ENCODE results near the gene GPD1. TPM values are rescaled to one million over a fixed set of nuclear protein-coding genes. Genes with fewer than 3 reads are reported as not detected.

Gene GPD1
- total RNA-seq, 1 experiment from 2014 or later = 1.6 TPM

DNA sequence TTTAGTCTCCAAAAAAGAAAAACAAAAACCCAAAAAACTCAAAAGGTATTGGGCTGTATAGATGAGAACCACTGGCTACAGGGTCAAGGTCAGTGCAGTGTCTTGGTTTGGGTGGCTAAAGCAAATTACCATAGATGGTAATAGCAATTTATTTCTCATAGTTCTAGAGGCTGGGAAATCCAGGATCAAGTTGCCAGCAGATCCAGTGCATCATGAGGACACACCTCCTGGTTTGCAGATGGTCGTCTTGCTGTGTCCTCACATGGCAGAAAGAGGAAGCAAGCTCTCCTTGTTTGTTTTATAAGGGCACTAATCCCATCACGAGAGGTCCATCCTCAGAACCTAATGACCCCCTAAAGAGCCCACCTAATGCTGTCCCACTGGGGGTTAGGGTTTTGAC, 19.4 kb downstream of the GPD1 start (continued):
- TF ChIP-seq, protein P1, sequence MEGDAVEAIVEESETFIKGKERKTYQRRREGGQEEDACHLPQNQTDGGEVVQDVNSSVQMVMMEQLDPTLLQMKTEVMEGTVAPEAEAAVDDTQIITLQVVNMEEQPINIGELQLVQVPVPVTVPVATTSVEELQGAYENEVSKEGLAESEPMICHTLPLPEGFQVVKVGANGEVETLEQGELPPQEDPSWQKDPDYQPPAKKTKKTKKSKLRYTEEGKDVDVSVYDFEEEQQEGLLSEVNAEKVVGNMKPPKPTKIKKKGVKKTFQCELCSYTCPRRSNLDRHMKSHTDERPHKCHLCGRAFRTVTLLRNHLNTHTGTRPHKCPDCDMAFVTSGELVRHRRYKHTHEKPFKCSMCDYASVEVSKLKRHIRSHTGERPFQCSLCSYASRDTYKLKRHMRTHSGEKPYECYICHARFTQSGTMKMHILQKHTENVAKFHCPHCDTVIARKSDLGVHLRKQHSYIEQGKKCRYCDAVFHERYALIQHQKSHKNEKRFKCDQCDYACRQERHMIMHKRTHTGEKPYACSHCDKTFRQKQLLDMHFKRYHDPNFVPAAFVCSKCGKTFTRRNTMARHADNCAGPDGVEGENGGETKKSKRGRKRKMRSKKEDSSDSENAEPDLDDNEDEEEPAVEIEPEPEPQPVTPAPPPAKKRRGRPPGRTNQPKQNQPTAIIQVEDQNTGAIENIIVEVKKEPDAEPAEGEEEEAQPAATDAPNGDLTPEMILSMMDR (IDR thresholded peaks at IDR 0.05 in 2 of 3, conservative IDR thresholded peaks at IDR 0.05 in 1 of 3; ENCODE audit: borderline replicate concordance in 1 of 3, insufficient read depth in 1 of 3, low read depth in 2 of 3, low read length in 2 of 3) = no peak

DNA sequence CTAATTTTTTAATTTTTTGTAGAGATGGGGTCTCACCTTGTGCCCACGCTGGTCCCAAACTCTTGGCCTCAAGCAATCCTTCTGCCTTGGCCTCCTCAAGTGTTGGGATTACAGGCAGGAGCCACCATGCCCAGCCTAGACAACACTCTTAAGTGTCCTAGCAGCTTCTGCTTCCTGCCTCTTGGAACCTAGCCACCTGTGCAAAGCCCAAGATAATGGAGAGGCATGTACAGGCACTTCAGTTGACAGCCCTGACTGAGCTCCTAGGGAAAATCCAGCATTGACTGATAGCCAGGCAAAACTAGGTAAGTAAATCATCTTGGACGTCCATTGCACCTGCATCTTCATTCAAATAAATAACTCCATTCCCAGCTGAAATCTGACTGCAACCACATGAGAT, 23.7 kb downstream of the GPD1 start:
- H3K4me2 ChIP-seq (ENCODE audit: low read length) = no peak overlapping the region
- H3K4me3 ChIP-seq (replicated peaks in 1 of 2; ENCODE audit: low read depth in 1 of 2, low read length in 2 of 2) = no peak overlapping the region
- BruUV-seq (replicated peaks) = no TSS peak
- no peaks in the 10 kb centered on the region for H4K20me1 ChIP-seq (ENCODE audit: insufficient read depth)
- no peak overlapping the region for H3K27ac ChIP-seq (ENCODE audit: low read depth, low read length)
- H3K9me2 ChIP-seq (ENCODE audit: insufficient read depth) = no peaks in the 10 kb centered on the region
- H3K36me3 ChIP-seq (ENCODE audit: control insufficient read depth in 1 of 2, insufficient read depth in 2 of 2, low read length in 2 of 2) = peaks cover 14 to 22% of the 10 kb centered on the region in 2 experiments
- H3K9ac ChIP-seq (ENCODE audit: low read length) = no peak overlapping the region
- ATAC-seq = no peak
- no peak for DNase-seq (ENCODE audit: low read depth, low spot score)
- TF ChIP-seq, protein P2, sequence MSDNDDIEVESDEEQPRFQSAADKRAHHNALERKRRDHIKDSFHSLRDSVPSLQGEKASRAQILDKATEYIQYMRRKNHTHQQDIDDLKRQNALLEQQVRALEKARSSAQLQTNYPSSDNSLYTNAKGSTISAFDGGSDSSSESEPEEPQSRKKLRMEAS (IDR thresholded peaks at IDR 0.05) = no peak
- TF ChIP-seq, protein P3, sequence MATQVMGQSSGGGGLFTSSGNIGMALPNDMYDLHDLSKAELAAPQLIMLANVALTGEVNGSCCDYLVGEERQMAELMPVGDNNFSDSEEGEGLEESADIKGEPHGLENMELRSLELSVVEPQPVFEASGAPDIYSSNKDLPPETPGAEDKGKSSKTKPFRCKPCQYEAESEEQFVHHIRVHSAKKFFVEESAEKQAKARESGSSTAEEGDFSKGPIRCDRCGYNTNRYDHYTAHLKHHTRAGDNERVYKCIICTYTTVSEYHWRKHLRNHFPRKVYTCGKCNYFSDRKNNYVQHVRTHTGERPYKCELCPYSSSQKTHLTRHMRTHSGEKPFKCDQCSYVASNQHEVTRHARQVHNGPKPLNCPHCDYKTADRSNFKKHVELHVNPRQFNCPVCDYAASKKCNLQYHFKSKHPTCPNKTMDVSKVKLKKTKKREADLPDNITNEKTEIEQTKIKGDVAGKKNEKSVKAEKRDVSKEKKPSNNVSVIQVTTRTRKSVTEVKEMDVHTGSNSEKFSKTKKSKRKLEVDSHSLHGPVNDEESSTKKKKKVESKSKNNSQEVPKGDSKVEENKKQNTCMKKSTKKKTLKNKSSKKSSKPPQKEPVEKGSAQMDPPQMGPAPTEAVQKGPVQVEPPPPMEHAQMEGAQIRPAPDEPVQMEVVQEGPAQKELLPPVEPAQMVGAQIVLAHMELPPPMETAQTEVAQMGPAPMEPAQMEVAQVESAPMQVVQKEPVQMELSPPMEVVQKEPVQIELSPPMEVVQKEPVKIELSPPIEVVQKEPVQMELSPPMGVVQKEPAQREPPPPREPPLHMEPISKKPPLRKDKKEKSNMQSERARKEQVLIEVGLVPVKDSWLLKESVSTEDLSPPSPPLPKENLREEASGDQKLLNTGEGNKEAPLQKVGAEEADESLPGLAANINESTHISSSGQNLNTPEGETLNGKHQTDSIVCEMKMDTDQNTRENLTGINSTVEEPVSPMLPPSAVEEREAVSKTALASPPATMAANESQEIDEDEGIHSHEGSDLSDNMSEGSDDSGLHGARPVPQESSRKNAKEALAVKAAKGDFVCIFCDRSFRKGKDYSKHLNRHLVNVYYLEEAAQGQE (IDR thresholded peaks at IDR 0.05; ENCODE audit: low read depth) = no peak
- TF ChIP-seq CBX3 (IDR thresholded peaks at IDR 0.05; ENCODE audit: low read depth) (no peak), SIN3A (IDR thresholded peaks at IDR 0.05; ENCODE audit: low read depth) (no peak), CEBPB (IDR thresholded peaks at IDR 0.05; ENCODE audit: low read depth) (no peak), SP1 (IDR thresholded peaks at IDR 0.05; ENCODE audit: low read depth) (no peak), POLR2A (IDR thresholded peaks at IDR 0.05; ENCODE audit: borderline replicate concordance, extremely low read depth, insufficient read depth, insufficient read length) (no peak), EZH2 (IDR thresholded peaks at IDR 0.05) (no peak)
- TF ChIP-seq, protein P4, sequence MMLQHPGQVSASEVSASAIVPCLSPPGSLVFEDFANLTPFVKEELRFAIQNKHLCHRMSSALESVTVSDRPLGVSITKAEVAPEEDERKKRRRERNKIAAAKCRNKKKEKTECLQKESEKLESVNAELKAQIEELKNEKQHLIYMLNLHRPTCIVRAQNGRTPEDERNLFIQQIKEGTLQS (IDR thresholded peaks at IDR 0.05) = no peak
- ChIA-PET POLR2A (no interaction called here), RAD21 (ENCODE audit: low non-redundant PET in 1 of 2, low total read pairs in 2 of 2, uncharacterized antibody in 2 of 2, unreplicated experiment in 2 of 2) (no interaction called here), CTCF (interaction anchor here (0.7 kb wide), 1 partner anchor 16 kb away, joined by 3 read pairs; the partner anchor contains the start of gene COX14)
- no peaks in the 10 kb centered on the region for H3K4me1 ChIP-seq (ENCODE audit: control insufficient read depth in 1 of 2, insufficient read depth in 2 of 2, low read length in 2 of 2)
- no peaks in the 10 kb centered on the region for H3K9me3 ChIP-seq (ENCODE audit: control insufficient read depth in 1 of 2, insufficient read depth in 1 of 2, low read depth in 1 of 2, low read length in 2 of 2)
- no peaks in the 10 kb centered on the region for H3K27me3 ChIP-seq (ENCODE audit: insufficient read depth, low read length)
- intact Hi-C loops (cut with micrococcal nuclease) = no loop called here
- H3K79me2 ChIP-seq (ENCODE audit: insufficient read depth, low read length) = no peaks in the 10 kb centered on the region
- no peak overlapping the region for H2AFZ ChIP-seq (ENCODE audit: low read depth, low read length, poor library complexity, severe bottlenecking)

Measured in HCT116 (cell line).